Measurements from ENCODE around the gene CACNA1I.

The CACNA1I gene

GRCh38 chr22:39623603-39624500, 53.3 kb downstream of the CACNA1I start:
- DNase-seq (ENCODE audit: low spot score), result no peak

- DNase-seq (ENCODE audit: low spot score), result no peak
These were observed 53.9 kb downstream of the CACNA1I start for GRCh38 chr22:39624501-39624821.

GRCh38 chr22:39625569-39626537, 55.3 kb downstream of the CACNA1I start:
- DNase-seq (ENCODE audit: low spot score), result no peak

GRCh38 chr22:39627208-39627607, 56.7 kb downstream of the CACNA1I start:
- no peak for DNase-seq (ENCODE audit: low spot score)

- no peak for DNase-seq (ENCODE audit: low spot score)
These were observed 57.5 kb downstream of the CACNA1I start for GRCh38 chr22:39627865-39628562.

- no peak for DNase-seq (ENCODE audit: low spot score)
These were observed 58.1 kb downstream of the CACNA1I start for GRCh38 chr22:39628563-39629080.

GRCh38 chr22:39629851-39630250, 59.3 kb downstream of the CACNA1I start:
- DNase-seq (ENCODE audit: low spot score), result no peak

GRCh38 chr22:39630721-39631120, 60.2 kb downstream of the CACNA1I start:
- DNase-seq (ENCODE audit: low spot score), result no peak

GRCh38 chr22:39631381-39632286, 61.1 kb downstream of the CACNA1I start:
- DNase-seq (ENCODE audit: low spot score), result no peak

GRCh38 chr22:39634530-39635405, 64.2 kb downstream of the CACNA1I start:
- no peak for DNase-seq (ENCODE audit: low spot score)

GRCh38 chr22:39635719-39636118, 65.2 kb downstream of the CACNA1I start:
- DNase-seq (ENCODE audit: low spot score), result no peak

GRCh38 chr22:39638958-39639357, 68.4 kb downstream of the CACNA1I start:
- DNase-seq (ENCODE audit: low spot score), result no peak

- DNase-seq (ENCODE audit: low spot score), result no peak
These were observed 71.2 kb downstream of the CACNA1I start for GRCh38 chr22:39641660-39642310.

GRCh38 chr22:39643311-39644083, 72.9 kb downstream of the CACNA1I start:
- DNase-seq (ENCODE audit: low spot score), result no peak

GRCh38 chr22:39645532-39645931, 75.0 kb downstream of the CACNA1I start:
- DNase-seq (ENCODE audit: low spot score), result no peak

GRCh38 chr22:39646398-39647063, 76.0 kb downstream of the CACNA1I start:
- no peak for DNase-seq (ENCODE audit: low spot score)

- DNase-seq (ENCODE audit: low spot score), result no peak
These were observed 77.5 kb downstream of the CACNA1I start for GRCh38 chr22:39647836-39648629.

Measured in HuH-7.5 (cell line).